ENCODE data around the gene XYLB.

Gene XYLB

GRCh38 chr3:38343797-38344594, 2.6 kb upstream of the XYLB start:
- TF ChIP-seq CTCF (IDR thresholded peaks at IDR 0.05; ENCODE audit: low read depth, low read length): peak; percentile 6
- DNase-seq (ENCODE audit: extremely low read depth, low read depth): no peak

GRCh38 chr3:38345879-38346586, 552 bp upstream of the XYLB start:
- DNase-seq (ENCODE audit: extremely low read depth, low read depth): no peak
- TF ChIP-seq CTCF (IDR thresholded peaks at IDR 0.05; ENCODE audit: low read depth, low read length): no peak

- TF ChIP-seq CTCF (IDR thresholded peaks at IDR 0.05; ENCODE audit: low read depth, low read length): no peak
- no peak for DNase-seq (ENCODE audit: extremely low read depth, low read depth)
These were observed 1.0 kb downstream of the XYLB start for GRCh38 chr3:38347421-38348200.

- no peak for DNase-seq (ENCODE audit: extremely low read depth, low read depth)
- TF ChIP-seq CTCF (IDR thresholded peaks at IDR 0.05; ENCODE audit: low read depth, low read length): no peak
These were observed 2.3 kb downstream of the XYLB start for GRCh38 chr3:38348903-38349302.

GRCh38 chr3:38349684-38350359, 3.2 kb downstream of the XYLB start:
- no peak for TF ChIP-seq CTCF (IDR thresholded peaks at IDR 0.05; ENCODE audit: low read depth, low read length)
- DNase-seq (ENCODE audit: extremely low read depth, low read depth): no peak

GRCh38 chr3:38353151-38353550, 6.6 kb downstream of the XYLB start:
- TF ChIP-seq CTCF (IDR thresholded peaks at IDR 0.05; ENCODE audit: low read depth, low read length): no peak
- peak; percentile 44 for DNase-seq (ENCODE audit: extremely low read depth, low read depth)

Data from AG09319 (cell line).